GM12891 (cell line): ENCODE data around the gene SIK3.

ENCODE experiments used
- PAX5 ChIP-seq: IDR thresholded peaks from 2 replicates; pipeline ENCODE4 v1.6.1; 2011; ENCODE audit warnings: low read length, moderate library complexity, mild to moderate bottlenecking; ENCODE audit not compliant: insufficient read depth, severe bottlenecking
- POLR2A ChIP-seq: IDR thresholded peaks from 2 replicates; pipeline ENCODE4 v1.6.1; 2011; ENCODE audit warnings: low read depth, low read length, control low read depth
- POLR2AphosphoS5 ChIP-seq: IDR thresholded peaks from 2 replicates; pipeline ENCODE4 v1.6.1; 2011; ENCODE audit warnings: low read depth, low read length, control low read depth
- SPI1 ChIP-seq: IDR thresholded peaks from 2 replicates; pipeline ENCODE4 v1.6.1; 2011; ENCODE audit warnings: low read depth, low read length, control low read depth
- TAF1 ChIP-seq: IDR thresholded peaks from 2 replicates; pipeline ENCODE4 v1.6.1; 2011; ENCODE audit warnings: low read depth, low read length, control low read depth

GRCh38 chr11:117039900-117040299, 58.3 kb downstream of the SIK3 start:
- TF ChIP-seq POLR2A = no peak
- TF ChIP-seq POLR2AphosphoS5 = no peak
- no peak for TF ChIP-seq TAF1
- peak; percentile 60 for TF ChIP-seq SPI1
- TF ChIP-seq PAX5 = no peak
